Stimulated activated CD8-positive, alpha-beta memory T cell treated with anti-CD3 and anti-CD28 coated beads, Interleukin-15, amount 100 ng/mL, for 24 hours (primary cell): ENCODE results near the gene TRIM52.
"Not testable (repeated sequence)": the region's sequence is repeated elsewhere in the genome, so short reads cannot be mapped to it uniquely, and the experiment has no call there.

Source experiments
- DNase-seq: peaks from one replicate; pipeline ENCODE4 v3.0.0-alpha.2; 2020; ENCODE audit warnings: low read depth

TRIM52 gene

GRCh38 chr5:181260720-181261319 is at the start of gene TRIM52:
Gene TRIM52, minus strand, starts transcription at chr5:181261143. Its CDS starts 330 bp downstream, at chr5:181260813.
- peak; percentile 68 for DNase-seq

- not testable (repeated sequence) for DNase-seq
Measured at GRCh38 chr5:181287331-181287730, 26.4 kb upstream of the TRIM52 start.

GRCh38 chr5:181285962-181286705 is 25.2 kb upstream of the TRIM52 start:
- DNase-seq = not testable (repeated sequence)

GRCh38 chr5:181283841-181284755 is 23.2 kb upstream of the TRIM52 start:
- DNase-seq = not testable (repeated sequence)

- DNase-seq = no peak
Measured at GRCh38 chr5:181283347-181283746, 22.4 kb upstream of the TRIM52 start.

GRCh38 chr5:181282874-181283273 is 21.9 kb upstream of the TRIM52 start:
- no peak for DNase-seq

GRCh38 chr5:181282415-181282814 is 21.5 kb upstream of the TRIM52 start:
- not testable (repeated sequence) for DNase-seq

GRCh38 chr5:181281984-181282316 is 21.0 kb upstream of the TRIM52 start:
- no peak for DNase-seq

GRCh38 chr5:181281077-181281983 is 20.4 kb upstream of the TRIM52 start:
- DNase-seq = no peak

GRCh38 chr5:181280251-181280762 is 19.4 kb upstream of the TRIM52 start:
- DNase-seq = no peak

GRCh38 chr5:181273433-181273744 is 12.4 kb upstream of the TRIM52 start:
- DNase-seq = not testable (repeated sequence)

- DNase-seq = no peak
Measured at GRCh38 chr5:181271081-181271480, 10.1 kb upstream of the TRIM52 start.

- DNase-seq = not testable (repeated sequence)
Measured at GRCh38 chr5:181267907-181268306, 7.0 kb upstream of the TRIM52 start.

- DNase-seq = not testable (repeated sequence)
Measured at GRCh38 chr5:181267291-181267904, 6.5 kb upstream of the TRIM52 start.

GRCh38 chr5:181265092-181265671 is 4.2 kb upstream of the TRIM52 start:
- DNase-seq = no peak

- no peak for DNase-seq
Measured at GRCh38 chr5:181263633-181264032, 2.7 kb upstream of the TRIM52 start.

GRCh38 chr5:181261320-181262049 is 542 bp upstream of the TRIM52 start:
- no peak for DNase-seq

- DNase-seq = no peak
Measured at GRCh38 chr5:181259974-181260719, 796 bp downstream of the TRIM52 start.

GRCh38 chr5:181259283-181259682 is 1.7 kb downstream of the TRIM52 start:
- DNase-seq = no peak
